Mesothelial cell of epicardium (in vitro differentiated cells): Measurements from ENCODE around the gene ACOT4. TPM values are rescaled to one million over a fixed set of nuclear protein-coding genes. Genes with fewer than 3 reads are reported as not detected.
"Not testable (repeated sequence)": the region's sequence is repeated elsewhere in the genome, so short reads cannot be mapped to it uniquely, and the experiment has no call there.

Experiments
- DNase-seq, 2 experiments: peaks; one replicate each; pipeline ENCODE4 v3.0.0; 2021; ENCODE audit warnings: low spot score in 2 of 2; ENCODE audit not compliant: unreplicated experiment in 2 of 2
- H3K27ac Mint-ChIP-seq: 2 replicates; pipeline ENCODE4 v1.8.0; 2021; ENCODE audit warnings: mixed read lengths
- H3K27me3 Mint-ChIP-seq: 2 replicates; pipeline ENCODE4 v1.8.0; 2021; ENCODE audit warnings: low read depth, mixed read lengths
- H3K36me3 Mint-ChIP-seq: 2 replicates; pipeline ENCODE4 v1.8.0; 2021; ENCODE audit warnings: mixed read lengths
- H3K4me1 Mint-ChIP-seq: 2 replicates; pipeline ENCODE4 v1.8.0; 2021; ENCODE audit warnings: mixed read lengths
- H3K4me3 Mint-ChIP-seq: 2 replicates; pipeline ENCODE4 v1.8.0; 2021; ENCODE audit warnings: mild to moderate bottlenecking, moderate library complexity, mixed read lengths
- H3K9me3 Mint-ChIP-seq: 2 replicates; pipeline ENCODE4 v1.8.0; 2021; ENCODE audit warnings: mixed read lengths
- CTCF ChIP-seq: fragments of 200-600 bp; sonication (generic); IDR thresholded peaks from one replicate; pipeline ENCODE4 v1.5.0; 2021; ENCODE audit warnings: antibody characterized with exemption; ENCODE audit not compliant: unreplicated experiment
- total RNA-seq: library from RNA; stranded (reverse); gene quantifications from 3 replicates; pipeline ENCODE4 v1.2.1, GENCODE V29; 2021

Gene ACOT4, protein sequence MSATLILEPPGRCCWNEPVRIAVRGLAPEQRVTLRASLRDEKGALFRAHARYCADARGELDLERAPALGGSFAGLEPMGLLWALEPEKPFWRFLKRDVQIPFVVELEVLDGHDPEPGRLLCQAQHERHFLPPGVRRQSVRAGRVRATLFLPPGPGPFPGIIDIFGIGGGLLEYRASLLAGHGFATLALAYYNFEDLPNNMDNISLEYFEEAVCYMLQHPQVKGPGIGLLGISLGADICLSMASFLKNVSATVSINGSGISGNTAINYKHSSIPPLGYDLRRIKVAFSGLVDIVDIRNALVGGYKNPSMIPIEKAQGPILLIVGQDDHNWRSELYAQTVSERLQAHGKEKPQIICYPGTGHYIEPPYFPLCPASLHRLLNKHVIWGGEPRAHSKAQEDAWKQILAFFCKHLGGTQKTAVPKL
- 1.4 to 1.6 TPM (median 1.5 TPM) in 3 replicates for total RNA-seq

DNA sequence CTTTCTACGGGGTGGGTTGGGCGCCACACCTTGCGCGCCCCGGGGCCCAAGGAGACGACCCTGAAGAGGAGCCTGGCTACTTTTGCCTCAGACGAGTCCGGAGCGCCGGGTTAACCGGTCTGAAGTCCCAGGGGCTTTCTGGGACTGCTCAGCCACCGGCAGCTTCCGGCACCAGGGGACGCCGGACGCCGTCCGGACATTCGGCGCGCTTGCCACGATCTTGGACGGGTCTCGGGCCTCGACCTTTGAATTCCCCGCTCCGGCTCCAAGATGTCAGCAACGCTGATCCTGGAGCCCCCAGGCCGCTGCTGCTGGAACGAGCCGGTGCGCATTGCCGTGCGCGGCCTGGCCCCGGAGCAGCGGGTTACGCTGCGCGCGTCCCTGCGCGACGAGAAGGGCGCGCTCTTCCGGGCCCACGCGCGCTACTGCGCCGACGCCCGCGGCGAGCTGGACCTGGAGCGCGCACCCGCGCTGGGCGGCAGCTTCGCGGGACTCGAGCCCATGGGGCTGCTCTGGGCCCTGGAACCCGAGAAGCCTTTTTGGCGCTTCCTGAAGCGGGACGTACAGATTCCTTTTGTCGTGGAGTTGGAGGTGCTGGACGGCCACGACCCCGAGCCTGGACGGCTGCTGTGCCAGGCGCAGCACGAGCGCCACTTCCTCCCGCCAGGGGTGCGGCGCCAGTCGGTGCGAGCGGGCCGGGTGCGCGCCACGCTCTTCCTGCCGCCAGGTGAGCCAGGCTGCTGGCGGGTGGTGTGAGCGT is at the start of gene ACOT4:
ACOT4 (plus strand) TSS at position 184 of the 760 bp plus-strand sequence; CDS start at position 271, 87 bp downstream.
- H3K9me3 Mint-ChIP-seq = no peaks in the 10 kb centered on the region

GRCh38 chr14:73542961-73543360 is 48.7 kb upstream of the ACOT4 start:
- not testable (repeated sequence) for H3K4me1 Mint-ChIP-seq, H3K27ac Mint-ChIP-seq, H3K9me3 Mint-ChIP-seq, H3K27me3 Mint-ChIP-seq, H3K36me3 Mint-ChIP-seq, H3K4me3 Mint-ChIP-seq, DNase-seq

More for the DNA sequence above, at the start of gene ACOT4:
- Mint-ChIP-seq H3K27ac (no peak within 1 kb of the TSS), H3K4me3 (peak within 1 kb of the TSS; percentile 66), H3K4me1 (no peaks in the 10 kb centered on the region), H3K36me3 (peaks cover 2% of the 10 kb centered on the region), H3K27me3 (no peaks in the 10 kb centered on the region)
- DNase-seq = peak in 1 of 2 experiments; percentile 51
- TF ChIP-seq CTCF = no peak

DNA sequence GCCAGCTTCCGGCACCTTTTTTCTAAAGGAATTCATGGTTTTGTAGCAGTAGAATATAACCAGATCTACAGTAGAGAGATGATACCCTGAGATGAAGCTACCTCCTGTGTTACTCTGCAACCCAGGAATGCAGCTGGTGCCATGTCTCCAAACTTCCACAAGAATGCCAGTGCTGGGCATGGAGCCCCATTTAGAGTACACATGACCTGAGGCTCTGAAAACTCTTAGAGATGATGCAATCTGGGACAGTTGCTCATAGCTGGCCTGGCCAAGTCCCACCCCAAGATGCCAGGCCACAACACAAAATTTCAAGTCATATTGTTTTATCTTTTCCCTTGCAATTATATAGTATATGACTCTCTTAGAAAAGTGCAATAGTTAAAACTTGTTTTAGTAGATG is 46.3 kb upstream of the ACOT4 start:
- H3K27me3 Mint-ChIP-seq, H3K9me3 Mint-ChIP-seq, DNase-seq, H3K4me1 Mint-ChIP-seq, H3K4me3 Mint-ChIP-seq, H3K36me3 Mint-ChIP-seq, H3K27ac Mint-ChIP-seq: not testable (repeated sequence)

- not testable (repeated sequence) for DNase-seq, H3K4me1 Mint-ChIP-seq, H3K9me3 Mint-ChIP-seq, H3K4me3 Mint-ChIP-seq, H3K27me3 Mint-ChIP-seq, H3K36me3 Mint-ChIP-seq, H3K27ac Mint-ChIP-seq
These were observed 42.6 kb upstream of the ACOT4 start for GRCh38 chr14:73549097-73549496.

- H3K9me3 Mint-ChIP-seq, H3K4me3 Mint-ChIP-seq, DNase-seq, H3K27ac Mint-ChIP-seq, H3K27me3 Mint-ChIP-seq, H3K36me3 Mint-ChIP-seq, H3K4me1 Mint-ChIP-seq: not testable (repeated sequence)
These were observed 41.7 kb upstream of the ACOT4 start for GRCh38 chr14:73549889-73550524.

- no peaks in the 10 kb centered on the region for H3K9me3 Mint-ChIP-seq
- no peaks in the 10 kb centered on the region for H3K36me3 Mint-ChIP-seq
- no peak overlapping the region for H3K27ac Mint-ChIP-seq
- H3K4me1 Mint-ChIP-seq = no peaks in the 10 kb centered on the region
- no peak overlapping the region for H3K4me3 Mint-ChIP-seq
- DNase-seq = no peak
- H3K27me3 Mint-ChIP-seq = no peaks in the 10 kb centered on the region
- TF ChIP-seq CTCF = no peak
These were observed 37.8 kb upstream of the ACOT4 start for GRCh38 chr14:73553845-73554244.

DNA sequence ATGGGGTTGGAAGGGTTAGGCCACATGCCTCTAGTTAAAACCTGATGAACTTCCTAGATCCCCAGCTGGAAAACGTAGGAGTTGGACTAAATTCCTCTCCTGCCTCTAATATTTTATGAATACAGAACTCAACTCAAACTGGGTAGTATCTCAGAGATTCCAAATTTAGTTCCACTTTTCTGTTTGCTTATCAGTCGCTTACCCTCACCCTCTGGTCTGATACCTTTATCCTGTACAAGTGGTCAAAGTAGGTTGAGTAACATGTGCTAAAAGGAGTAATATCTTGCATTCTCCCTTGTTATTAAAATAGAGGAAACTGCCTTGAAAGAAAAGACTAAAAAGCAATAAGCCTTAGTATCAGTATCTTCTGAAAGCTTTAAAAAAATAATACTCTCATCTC is 34.5 kb upstream of the ACOT4 start:
- H3K4me1 Mint-ChIP-seq, H3K36me3 Mint-ChIP-seq, H3K27me3 Mint-ChIP-seq, DNase-seq, H3K4me3 Mint-ChIP-seq, H3K27ac Mint-ChIP-seq, H3K9me3 Mint-ChIP-seq: not testable (repeated sequence)

DNA sequence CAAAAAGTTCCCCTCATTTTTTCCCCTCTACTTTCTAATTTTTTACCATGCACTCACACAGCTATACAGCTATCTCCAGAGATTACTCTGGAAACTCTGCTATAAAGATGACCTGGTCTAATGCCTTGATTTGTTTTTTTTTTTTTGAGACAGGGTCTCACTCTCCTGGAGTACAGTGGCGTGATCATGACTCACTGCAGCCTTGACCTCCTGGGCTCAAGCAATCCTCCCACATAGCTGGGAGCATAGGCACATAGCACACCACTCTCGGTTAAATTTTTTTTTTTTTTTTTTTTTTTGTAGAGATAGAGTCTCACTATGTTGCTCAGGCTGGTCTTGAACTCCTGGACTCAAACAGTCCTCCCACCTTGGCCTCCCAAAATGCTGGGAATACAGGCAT is 33.4 kb upstream of the ACOT4 start:
- Mint-ChIP-seq H3K36me3 (peaks cover 13% of the 10 kb centered on the region), H3K9me3 (peaks cover 16% of the 10 kb centered on the region)
- DNase-seq, H3K27me3 Mint-ChIP-seq, H3K27ac Mint-ChIP-seq, H3K4me1 Mint-ChIP-seq, H3K4me3 Mint-ChIP-seq: not testable (repeated sequence)

DNA sequence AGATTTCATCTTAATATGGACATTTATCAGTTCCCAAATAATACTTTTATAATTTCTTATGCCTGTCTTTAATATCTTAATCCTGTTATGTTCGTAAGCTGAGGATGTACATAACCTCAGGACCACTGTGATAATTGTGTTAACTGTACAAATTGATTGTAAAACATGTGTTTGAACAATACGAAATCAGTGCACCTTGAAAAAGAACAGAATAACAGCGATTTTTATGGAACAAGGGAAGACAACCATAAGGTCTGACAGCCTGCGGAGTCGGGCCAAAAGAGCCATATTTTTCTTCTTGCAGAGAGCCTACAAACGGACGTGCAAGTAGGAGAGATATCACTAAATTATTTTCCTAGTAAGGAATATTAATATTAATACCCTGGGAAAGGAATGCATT is 29.4 kb upstream of the ACOT4 start:
- H3K9me3 Mint-ChIP-seq = peaks cover 16% of the 10 kb centered on the region
- H3K4me1 Mint-ChIP-seq = peaks cover 21% of the 10 kb centered on the region

DNA sequence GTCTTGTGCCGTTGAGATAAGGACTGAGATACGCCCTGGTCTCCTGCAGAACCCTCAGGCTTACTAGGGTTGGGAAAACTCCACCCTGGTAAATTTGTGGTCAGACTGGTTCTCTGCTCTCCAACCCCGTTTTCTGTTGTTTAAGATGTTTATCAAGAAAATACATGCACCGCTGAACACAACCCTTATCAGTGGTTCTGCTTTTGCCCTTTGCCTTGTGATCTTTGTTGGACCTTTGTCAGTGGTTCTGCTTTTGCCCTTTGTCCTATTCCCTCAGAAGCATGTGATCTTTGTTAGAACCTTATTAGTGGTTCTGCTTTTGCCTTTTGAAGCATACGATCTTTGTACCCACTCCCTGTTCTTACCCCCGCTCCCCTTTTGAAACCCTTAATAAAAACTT is 29.0 kb upstream of the ACOT4 start:
- H3K27me3 Mint-ChIP-seq, DNase-seq, H3K4me3 Mint-ChIP-seq, H3K27ac Mint-ChIP-seq: not testable (repeated sequence)
- Mint-ChIP-seq H3K4me1 (peaks cover 26% of the 10 kb centered on the region), H3K9me3 (peaks cover 16% of the 10 kb centered on the region), H3K36me3 (peaks cover 23% of the 10 kb centered on the region)

More for the DNA sequence above, 29.4 kb upstream of the ACOT4 start:
- H3K4me3 Mint-ChIP-seq, DNase-seq, H3K27ac Mint-ChIP-seq, H3K27me3 Mint-ChIP-seq: not testable (repeated sequence)
- peaks cover 23% of the 10 kb centered on the region for H3K36me3 Mint-ChIP-seq

GRCh38 chr14:73566431-73566830 is 25.2 kb upstream of the ACOT4 start:
- H3K27ac Mint-ChIP-seq, DNase-seq, H3K27me3 Mint-ChIP-seq, H3K4me3 Mint-ChIP-seq: not testable (repeated sequence)
- Mint-ChIP-seq H3K36me3 (peaks cover 23% of the 10 kb centered on the region), H3K4me1 (peaks cover 40% of the 10 kb centered on the region), H3K9me3 (peaks cover 16% of the 10 kb centered on the region)
